GM12891 (cell line): ENCODE measurements around the gene ITM2C.

Experiments used
- POLR2A ChIP-seq: IDR thresholded peaks from 2 replicates; pipeline ENCODE4 v1.6.1; 2011; ENCODE audit warnings: low read depth, low read length, control low read depth
- POLR2AphosphoS5 ChIP-seq: IDR thresholded peaks from 2 replicates; pipeline ENCODE4 v1.6.1; 2011; ENCODE audit warnings: low read depth, low read length, control low read depth

DNA sequence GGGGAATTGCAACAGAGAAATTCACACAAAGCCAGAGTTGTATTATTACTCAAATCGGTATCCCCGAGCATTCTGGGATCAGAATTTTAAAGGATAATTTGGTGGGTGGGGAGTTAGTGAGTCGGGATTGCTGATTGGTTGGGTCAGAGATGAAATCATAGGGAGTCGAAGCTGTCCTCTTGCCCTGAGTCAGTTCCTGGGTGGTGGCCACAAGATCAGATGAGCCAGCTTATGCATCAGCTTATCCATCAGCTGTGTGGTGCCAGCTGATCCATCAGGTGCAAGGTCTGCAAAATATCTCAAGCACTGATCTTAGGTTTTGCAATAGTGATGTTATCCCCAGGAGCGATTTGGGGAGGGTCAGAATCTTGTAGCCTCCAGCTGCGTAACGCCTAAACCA, 34.3 kb upstream of the ITM2C start:
- TF ChIP-seq POLR2A (no peak), POLR2AphosphoS5 (no peak)
